DOHH2 (cell line): Measurements from ENCODE around the gene HSPBP1.

Experiments
- H3F3A ChIP-seq: fragments of 200-600 bp; sonication (generic), shearing (Covaris generic); 2 replicates; pipeline ENCODE4 v1.6.0; 2016; ENCODE audit warnings: antibody characterized with exemption, mild to moderate bottlenecking; ENCODE audit not compliant: control insufficient read depth, insufficient read depth
- H3K27ac ChIP-seq: fragments of 200-600 bp; sonication (generic); 2 replicates; pipeline ENCODE4 v1.5.1; 2014; ENCODE audit warnings: low read depth, mild to moderate bottlenecking, low read length, moderate library complexity
- H3K27me3 ChIP-seq: fragments of 200-600 bp; sonication (generic); 2 replicates; pipeline ENCODE4 v1.6.1; 2014; ENCODE audit warnings: mild to moderate bottlenecking, low read length, mixed read lengths; ENCODE audit not compliant: control insufficient read depth
- H3K36me3 ChIP-seq: fragments of 200-600 bp; sonication (generic); 2 replicates; pipeline ENCODE4 v1.6.1; 2014; ENCODE audit warnings: mild to moderate bottlenecking, low read length, moderate library complexity, mixed read lengths; ENCODE audit not compliant: control insufficient read depth
- H3K4me1 ChIP-seq: fragments of 200-600 bp; sonication (generic); 2 replicates; pipeline ENCODE4 v1.6.1; 2014; ENCODE audit warnings: mild to moderate bottlenecking, low read length, mixed read lengths; ENCODE audit not compliant: control insufficient read depth
- H3K4me2 ChIP-seq: fragments of 200-600 bp; sonication (generic); 2 replicates; pipeline ENCODE4 v1.6.0; 2014; ENCODE audit warnings: mild to moderate bottlenecking, low read length, moderate library complexity
- H3K4me3 ChIP-seq: fragments of 200-600 bp; sonication (generic); 2 replicates; pipeline ENCODE4 v1.5.1; 2014; ENCODE audit warnings: mild to moderate bottlenecking, low read length, mixed read lengths
- H3K79me2 ChIP-seq: fragments of 200-600 bp; sonication (generic); 2 replicates; pipeline ENCODE4 v1.6.1; 2014; ENCODE audit warnings: mild to moderate bottlenecking, low read length, mixed read lengths; ENCODE audit not compliant: control insufficient read depth
- H3K9me2 ChIP-seq: fragments of 200-600 bp; sonication (generic); replicated peaks from 2 replicates; pipeline ENCODE4 v1.6.1; 2014; ENCODE audit warnings: mild to moderate bottlenecking, low read length, mixed read lengths; ENCODE audit not compliant: control insufficient read depth
- H3K9me3 ChIP-seq: fragments of 200-600 bp; sonication (generic); 2 replicates; pipeline ENCODE4 v1.6.1; 2014; ENCODE audit warnings: antibody characterized with exemption, low read length, mixed read lengths; ENCODE audit not compliant: control insufficient read depth, insufficient read depth
- H4K20me1 ChIP-seq: fragments of 200-600 bp; sonication (generic); 2 replicates; pipeline ENCODE4 v1.6.0; 2014; ENCODE audit warnings: low read depth, mild to moderate bottlenecking, antibody characterized with exemption, low read length, moderate library complexity; ENCODE audit not compliant: control insufficient read depth, insufficient read depth
- CTCF ChIP-seq: fragments of 200-600 bp; sonication (generic); IDR thresholded peaks from one replicate; pipeline ENCODE4 v1.5.1; 2014; ENCODE audit warnings: antibody characterized with exemption, mild to moderate bottlenecking, low read depth, low read length; ENCODE audit not compliant: poor library complexity, severe bottlenecking
- EZH2phosphoT487 ChIP-seq: fragments of 200-600 bp; sonication (generic); IDR thresholded peaks from 2 replicates; pipeline ENCODE4 v1.6.1; 2017; ENCODE audit warnings: borderline replicate concordance, mild to moderate bottlenecking, antibody characterized with exemption, low read length, moderate library complexity, mixed read lengths

HSPBP1 gene

DNA sequence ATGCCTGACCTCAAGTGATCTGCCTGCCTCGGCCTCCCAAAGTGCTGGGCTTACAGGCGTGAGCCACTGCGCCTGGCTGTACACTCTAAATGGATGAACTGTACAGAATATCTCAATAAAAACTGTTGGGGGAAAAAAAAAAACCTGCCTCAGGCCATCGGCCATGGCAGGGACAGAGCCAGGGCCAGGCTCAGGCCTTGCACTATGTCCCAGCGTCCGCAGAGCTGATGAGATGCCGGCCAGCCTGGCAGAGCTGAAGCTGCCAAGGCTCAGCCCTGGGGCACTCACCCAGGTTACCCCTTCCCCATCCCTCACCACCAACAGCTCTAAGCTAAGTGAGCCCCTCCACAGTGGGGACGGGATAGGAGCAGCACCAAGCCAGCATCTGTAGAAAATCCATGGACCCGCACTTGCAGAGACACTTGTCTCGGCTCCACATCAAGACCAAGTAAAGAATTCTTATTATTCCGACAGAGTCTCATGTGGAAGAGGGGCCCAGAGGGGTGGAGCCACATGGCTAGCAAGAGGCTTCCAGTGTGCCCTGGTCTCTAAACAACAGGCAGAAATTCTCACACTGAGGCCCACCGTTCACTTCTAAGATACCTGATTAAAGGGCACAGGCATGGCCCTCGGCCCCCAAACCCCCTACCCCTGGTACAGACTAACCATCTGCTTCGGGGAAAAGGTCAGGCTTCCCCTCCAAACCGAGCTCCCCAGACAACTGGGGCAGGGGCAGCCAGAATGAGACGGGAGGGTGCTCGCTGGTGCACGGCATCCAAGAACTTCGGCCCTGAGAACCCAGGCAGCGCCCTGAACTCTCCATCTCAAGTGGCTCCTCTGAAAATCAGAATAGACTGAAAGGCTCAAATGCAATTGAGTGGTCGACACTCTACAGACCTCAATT lies 26.9 kb downstream of the HSPBP1 start:
- Histone ChIP-seq H3K27ac (peak overlapping the region; percentile 99), H3K79me2 (peaks cover 100% of the 10 kb centered on the region), H3F3A (peaks cover 29% of the 10 kb centered on the region), H3K27me3 (no peaks in the 10 kb centered on the region), H4K20me1 (peaks cover 30% of the 10 kb centered on the region; the same call in 1 of the 2 replicates), H3K4me3 (peak overlapping the region; percentile 97), H3K4me1 (peaks cover 53% of the 10 kb centered on the region), H3K4me2 (peak overlapping the region; percentile 99), H3K9me2 (no peaks in the 10 kb centered on the region), H3K36me3 (peaks cover 95% of the 10 kb centered on the region), H3K9me3 (no peaks in the 10 kb centered on the region)
- TF ChIP-seq EZH2phosphoT487 = no peak
- no peak for TF ChIP-seq CTCF

DNA sequence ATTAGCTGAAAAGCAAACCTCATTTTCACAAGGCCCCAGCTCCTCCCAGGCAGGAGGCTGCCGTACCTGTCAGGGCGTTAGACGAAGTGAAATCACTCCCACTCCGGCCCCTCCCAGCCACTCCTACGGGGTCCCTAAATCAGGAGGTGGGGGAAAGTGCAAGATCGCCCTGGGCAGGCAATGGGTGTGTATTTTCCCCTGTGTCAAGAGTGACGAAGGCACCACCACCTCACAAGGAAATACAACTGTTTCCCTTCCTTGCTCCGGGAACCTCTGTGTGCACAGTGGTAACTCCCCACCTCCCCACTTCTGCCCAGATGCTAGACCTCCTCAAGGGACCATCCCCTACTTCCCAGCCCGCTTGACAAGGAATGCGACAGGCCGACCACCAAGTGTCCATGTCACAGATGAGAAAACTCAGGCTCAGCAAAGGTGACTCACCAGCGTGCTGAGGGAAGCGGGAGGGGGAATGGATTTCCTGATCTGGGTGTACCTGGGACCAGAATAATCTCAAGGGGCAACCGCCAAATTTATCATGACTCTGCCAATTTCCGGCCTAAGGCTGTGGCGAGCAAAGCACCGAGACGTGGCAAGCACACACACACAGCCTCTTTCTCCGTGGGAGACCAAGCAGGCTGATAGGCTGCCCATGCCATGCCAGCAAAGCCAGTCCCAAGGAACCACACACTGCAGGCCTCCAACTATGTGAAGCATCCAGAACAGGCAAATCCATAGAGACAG lies 28.4 kb downstream of the HSPBP1 start:
- Histone ChIP-seq H3K27me3 (no peaks in the 10 kb centered on the region), H4K20me1 (peaks cover 38% of the 10 kb centered on the region; the same call in 1 of the 2 replicates), H3K79me2 (peaks cover 100% of the 10 kb centered on the region), H3K4me1 (peaks cover 51% of the 10 kb centered on the region), H3K36me3 (peaks cover 95% of the 10 kb centered on the region), H3K27ac (peak overlapping the region; percentile 17), H3K4me2 (peak overlapping the region; percentile 99), H3K9me2 (no peaks in the 10 kb centered on the region), H3K9me3 (no peaks in the 10 kb centered on the region), H3F3A (peaks cover 28% of the 10 kb centered on the region), H3K4me3 (peak overlapping the region; percentile 37)
- TF ChIP-seq CTCF = no peak
- no peak for TF ChIP-seq EZH2phosphoT487

DNA sequence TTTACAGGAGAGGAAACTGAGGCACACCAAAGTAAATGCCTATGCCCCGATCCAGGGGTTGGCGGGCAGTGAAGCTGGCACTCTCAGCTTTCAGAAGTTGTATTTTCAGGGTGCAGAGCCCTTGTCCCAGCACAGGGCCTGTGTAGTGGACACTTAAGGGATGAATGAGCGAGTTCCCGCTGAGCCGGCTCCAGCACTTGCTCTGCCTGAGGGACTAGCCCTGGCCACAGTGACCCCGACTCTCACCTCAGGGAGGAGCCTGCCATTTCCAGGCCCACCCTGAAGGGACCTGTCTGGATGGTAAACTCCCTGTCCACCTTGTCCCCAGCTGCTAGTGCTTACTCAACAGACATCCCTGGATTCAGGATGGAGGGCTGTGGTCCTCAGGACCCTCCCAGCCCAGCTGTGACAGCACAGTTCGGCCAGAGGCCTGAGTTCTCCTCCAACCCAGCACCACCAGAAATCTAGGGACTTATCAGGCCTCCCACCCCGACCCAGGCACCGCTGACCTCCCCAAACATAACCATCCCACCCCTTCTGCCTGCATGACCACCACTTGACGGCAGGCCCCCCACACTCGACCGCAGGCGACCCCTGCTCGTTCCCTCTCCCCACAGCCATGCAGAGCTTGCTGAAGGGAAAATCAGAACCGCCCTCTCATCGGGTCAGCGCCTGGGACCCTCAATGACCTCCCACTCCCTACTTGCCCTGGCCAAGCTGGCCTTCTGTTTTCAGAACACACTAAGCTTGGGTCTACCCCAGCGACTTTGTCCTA lies 29.5 kb downstream of the HSPBP1 start:
- Histone ChIP-seq H3K36me3 (peaks cover 94% of the 10 kb centered on the region), H3K4me3 (no peak overlapping the region), H3K4me2 (peak overlapping the region; percentile 99; the same call in 1 of the 2 replicates), H3K4me1 (peaks cover 42% of the 10 kb centered on the region), H3K27ac (no peak overlapping the region), H3F3A (peaks cover 20% of the 10 kb centered on the region), H3K9me3 (no peaks in the 10 kb centered on the region), H3K27me3 (no peaks in the 10 kb centered on the region), H3K9me2 (no peaks in the 10 kb centered on the region), H4K20me1 (peaks cover 38% of the 10 kb centered on the region; the same call in 1 of the 2 replicates), H3K79me2 (peaks cover 98% of the 10 kb centered on the region)
- TF ChIP-seq CTCF (no peak), EZH2phosphoT487 (no peak)
